Activated naive CD4-positive, alpha-beta T cell treated with Interleukin-2 at 50 U/mL for 16 hours (primary cell): Measurements from ENCODE around the gene ZNF83.
"Not testable (repeated sequence)": the region's sequence is repeated elsewhere in the genome, so short reads cannot be mapped to it uniquely, and the experiment has no call there.

Source experiments
- DNase-seq: peaks from one replicate; pipeline ENCODE4 v3.0.0-alpha.2; 2020

Gene ZNF83

DNA sequence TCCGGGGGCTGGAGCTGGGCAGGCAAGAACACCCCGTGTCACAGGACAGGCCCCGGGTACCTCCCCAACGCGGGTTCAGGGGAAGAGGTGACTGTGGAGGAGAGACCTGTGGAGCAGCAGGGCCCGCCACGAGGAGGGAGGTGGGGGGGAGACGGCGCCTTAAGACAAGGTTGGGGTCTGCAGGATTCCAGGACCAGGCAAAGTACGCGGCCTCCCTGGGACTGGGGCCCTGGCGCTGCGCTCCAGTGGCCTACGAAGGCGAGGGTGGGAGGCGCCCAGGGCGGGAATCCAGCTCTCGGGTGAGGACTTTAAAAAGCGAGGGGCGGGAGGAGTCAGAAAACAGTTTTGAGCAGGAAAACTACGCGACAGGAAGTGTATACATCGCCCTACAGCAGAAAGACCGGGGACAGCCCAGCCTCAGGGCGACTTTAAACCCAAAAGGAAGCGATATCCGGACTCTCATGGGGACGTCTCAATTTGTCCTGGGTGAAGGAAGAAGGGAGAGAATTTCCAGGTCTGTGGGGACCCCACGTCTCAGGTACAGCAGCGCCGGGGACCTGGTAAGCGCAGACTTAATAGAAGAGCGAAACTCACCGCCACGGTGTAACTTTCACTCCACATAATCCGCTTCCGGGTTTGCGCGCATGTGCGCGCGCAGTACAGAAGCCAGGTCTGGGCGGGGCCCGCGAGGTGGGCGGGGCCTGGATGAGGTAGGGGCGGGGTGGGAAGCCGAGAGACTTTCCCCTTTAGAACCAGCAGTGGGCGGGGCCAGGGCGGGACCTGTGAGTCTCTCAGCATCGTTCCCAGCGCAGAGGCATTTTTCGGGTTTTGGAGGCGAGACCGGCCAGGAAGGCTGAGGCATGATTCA is at the start of gene ZNF83:
TSS of gene ZNF83 (minus strand) at position 638 of the 868 bp plus-strand sequence.
- peak; percentile 93 for DNase-seq

DNA sequence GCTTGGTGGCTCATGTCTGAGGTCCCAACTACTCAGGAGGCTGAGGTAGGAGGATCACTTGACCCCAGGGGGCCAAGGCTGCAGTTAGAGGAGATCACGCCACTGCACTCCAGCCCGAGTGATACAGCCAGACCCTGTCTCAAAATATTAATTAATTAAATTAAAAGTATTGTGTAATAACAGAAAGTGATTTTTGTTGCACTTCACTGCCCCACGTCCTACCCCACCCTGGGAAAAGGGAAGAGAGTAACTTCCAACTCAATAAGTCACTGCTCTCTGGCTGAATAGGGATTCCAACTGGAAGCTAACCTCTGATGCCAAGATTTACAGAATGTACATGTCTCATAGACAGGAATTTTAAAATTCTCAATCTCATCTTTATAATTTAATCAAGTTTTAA is 49.5 kb upstream of the ZNF83 start:
- no peak for DNase-seq

DNA sequence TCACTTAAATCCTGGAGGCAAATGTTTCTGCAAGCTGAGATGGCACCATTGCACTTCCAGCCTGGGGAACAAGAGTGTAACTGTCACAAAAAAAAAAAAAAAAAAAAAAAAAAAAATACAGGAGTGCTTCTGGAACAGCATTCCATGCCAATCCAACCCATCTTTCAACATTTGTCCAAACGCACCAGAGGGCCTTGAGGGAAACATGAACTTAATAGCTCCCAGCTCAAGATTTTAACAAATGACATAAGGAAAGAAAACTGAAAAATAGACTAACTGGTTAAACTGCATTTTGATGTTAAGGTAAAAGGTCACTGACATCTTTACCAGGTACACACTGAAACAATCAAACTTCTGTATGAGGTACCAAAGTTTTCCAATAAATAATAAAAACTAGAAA is 47.7 kb upstream of the ZNF83 start:
- no peak for DNase-seq

DNA sequence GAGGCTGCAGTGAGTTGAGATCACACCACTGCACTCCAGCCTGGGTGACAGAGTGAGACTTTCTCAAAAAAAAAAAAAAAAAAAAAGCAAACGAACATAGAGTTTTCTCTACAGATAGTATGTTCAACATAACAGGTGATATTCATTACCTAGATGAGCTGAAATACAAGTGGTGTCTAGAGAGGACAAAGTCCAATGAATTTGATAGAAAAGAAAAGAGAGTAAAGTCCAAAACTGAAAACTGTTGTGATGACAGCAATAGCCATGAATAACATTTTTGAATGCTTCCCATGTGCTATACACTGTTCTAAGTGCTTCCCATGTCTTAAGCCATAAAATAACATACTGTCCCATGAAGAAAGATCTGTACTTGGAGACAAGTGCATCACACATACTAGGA is 43.1 kb upstream of the ZNF83 start:
- not testable (repeated sequence) for DNase-seq

DNA sequence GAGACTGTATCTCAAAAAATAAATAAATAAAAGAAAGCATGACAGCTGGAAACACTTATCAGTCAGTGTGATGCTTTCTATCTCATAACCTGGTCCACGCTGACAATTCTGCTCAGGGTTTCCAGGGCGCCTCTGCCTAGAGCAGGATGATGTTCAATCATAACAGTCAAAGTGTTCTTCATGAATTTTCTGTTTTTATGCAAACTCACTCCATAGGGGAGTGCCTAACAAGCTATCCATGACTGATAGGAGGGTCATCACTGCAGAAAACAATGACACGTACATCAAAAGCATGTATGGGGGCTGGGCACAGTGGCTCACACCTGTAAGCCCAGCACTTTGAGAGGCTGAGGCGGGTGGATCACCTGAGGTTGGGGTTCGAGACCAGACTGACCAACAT is 41.4 kb upstream of the ZNF83 start:
- no peak for DNase-seq

DNA sequence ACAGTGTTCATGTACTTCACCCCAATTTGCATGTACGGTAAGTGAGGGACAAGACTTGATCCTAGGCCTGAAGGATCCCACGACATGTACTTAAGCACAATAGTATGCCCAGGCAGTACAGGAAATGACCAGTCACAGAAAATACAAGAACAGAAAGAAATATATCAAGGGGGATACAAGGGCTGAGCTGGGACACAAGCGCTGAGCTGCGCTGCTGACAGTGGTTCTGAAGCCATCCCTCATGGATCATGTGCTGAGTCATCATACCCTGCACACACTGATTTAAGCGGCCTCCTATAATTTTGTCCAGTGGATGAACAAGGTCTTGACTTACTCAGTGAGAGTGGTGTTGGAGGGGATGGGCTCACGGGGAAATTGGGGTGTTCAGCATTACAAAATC is 37.1 kb upstream of the ZNF83 start:
- not testable (repeated sequence) for DNase-seq

DNA sequence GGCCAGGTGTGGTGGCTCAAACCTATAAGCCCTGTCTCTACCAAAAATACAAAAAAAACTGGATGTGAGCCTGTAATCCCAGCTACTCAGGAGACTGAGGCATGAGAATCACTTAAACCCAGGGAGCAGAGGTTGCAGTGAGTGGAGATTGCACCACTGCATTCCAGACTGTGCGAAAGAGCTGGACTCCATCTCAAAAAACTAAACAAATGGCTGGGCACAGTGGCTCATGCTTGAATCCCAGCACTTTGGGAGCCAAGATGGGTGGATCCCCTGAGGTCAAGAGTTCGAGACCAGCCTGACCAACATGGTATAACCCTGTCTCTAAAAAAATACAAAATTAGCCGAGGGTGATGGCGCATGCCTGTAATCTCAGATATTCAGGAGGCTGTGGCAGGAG is 34.9 kb upstream of the ZNF83 start:
- DNase-seq = no peak

DNA sequence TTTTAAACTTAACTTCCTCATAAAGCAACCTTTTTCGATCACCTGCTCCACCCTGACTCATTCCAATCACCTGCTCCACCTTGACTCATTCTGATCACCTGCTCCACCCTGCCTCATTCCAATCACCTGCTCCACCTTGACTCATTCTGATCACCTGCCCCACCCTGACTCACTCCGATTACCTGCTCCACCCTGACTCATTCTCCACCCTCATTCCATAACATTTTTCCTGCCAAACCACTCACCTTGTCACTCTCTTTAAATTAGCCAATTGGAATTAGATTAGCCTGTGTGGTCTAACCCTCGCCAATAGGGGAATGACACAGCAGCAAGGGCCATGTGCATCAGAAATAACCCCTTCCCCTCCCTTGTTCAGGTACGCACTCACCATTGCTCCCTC is 31.9 kb upstream of the ZNF83 start:
- no peak for DNase-seq

DNA sequence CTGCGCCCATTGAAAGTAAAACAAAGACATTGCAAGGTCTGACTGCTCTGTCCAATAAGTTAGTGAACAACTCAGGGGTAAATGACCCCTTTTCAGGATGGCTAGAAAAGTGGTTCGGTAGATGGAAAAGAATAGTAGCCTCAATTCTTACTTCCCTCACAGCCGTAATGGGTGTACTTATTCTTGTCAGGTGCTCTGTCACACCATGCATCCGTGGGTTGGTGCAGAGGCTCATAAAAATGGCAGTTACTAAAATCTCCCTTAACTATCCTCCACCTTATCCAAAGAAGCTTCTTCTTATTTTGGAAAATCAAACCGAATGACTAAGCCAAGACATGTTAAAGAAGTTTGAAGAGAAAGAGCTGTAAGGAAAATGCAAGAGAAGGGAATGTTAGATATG is 31.4 kb upstream of the ZNF83 start:
- no peak for DNase-seq

DNA sequence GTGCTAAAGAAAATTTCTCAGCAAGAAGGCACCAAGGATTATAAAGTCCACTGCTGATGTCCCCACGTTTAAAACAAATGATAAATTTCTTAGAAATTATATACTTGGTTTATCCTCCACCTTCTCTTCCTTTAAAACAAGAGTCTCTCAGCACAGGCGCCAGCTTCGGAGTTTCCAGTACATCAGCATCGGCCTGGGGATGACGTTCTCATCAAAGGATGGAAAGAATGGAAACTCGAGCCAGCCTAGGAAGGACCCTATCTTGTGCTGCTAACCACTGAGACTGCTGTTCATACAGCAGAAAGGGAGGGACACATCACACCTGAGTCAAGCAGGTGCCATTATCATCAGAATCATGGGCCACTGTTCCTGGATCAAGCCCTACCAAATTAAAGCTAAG is 29.8 kb upstream of the ZNF83 start:
- no peak for DNase-seq

DNA sequence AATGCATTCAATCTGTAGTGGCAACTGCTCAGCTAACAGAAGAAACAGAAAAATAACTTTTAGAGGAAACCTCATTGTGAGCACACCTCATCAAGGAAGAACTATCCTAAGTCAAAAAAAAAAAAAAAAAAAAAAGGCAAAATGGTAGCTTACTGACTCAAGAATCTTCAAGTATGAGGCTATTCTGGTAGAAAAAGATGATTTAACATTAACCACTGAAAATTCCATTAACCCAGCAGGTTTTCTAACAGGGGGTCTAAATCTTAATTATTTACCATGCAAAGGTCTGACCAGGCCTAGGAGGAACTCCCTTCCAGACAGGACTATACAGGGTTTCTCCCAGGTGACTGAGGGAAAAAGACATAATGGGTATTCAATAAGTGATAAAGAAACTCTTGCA is 28.4 kb upstream of the ZNF83 start:
- DNase-seq = no peak

DNA sequence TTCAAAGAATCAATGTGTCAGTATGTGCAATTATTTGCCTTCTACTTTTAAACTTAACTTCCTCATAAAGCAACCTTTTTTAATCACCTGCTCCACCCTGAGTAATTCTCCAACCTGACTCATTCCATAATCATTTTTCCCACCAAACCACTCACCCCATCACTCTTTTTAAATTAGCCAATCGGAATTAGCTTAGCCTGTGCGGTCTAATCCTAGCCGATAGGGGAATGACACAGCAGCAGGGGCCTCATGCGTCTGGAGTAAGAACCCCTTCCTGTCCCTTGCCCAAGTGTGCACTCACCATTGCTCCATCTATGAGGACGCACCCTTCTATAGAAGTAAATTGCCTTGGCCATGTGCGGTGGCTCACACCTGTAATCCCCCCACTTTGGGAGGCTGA is 27.4 kb upstream of the ZNF83 start:
- no peak for DNase-seq

DNA sequence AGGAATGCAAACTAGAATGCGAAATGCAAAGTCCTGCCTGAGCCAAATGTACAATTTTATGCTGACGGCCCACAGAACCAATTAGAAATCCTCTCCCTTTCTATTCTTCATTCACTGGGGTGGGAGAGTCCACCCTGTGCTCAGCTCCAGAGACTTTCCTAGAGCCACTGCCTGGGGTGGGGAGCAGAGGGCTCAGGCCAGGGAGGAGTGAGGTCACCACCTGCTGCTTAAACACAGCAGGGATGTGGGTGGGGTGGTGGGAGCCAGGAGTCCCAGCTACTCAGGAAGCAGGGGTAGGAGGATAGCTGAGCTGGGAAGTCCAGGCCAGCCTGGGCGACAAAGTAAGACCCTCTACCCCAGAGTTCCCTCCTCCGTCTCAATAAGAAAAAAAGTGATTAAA is 26.9 kb upstream of the ZNF83 start:
- DNase-seq = no peak

DNA sequence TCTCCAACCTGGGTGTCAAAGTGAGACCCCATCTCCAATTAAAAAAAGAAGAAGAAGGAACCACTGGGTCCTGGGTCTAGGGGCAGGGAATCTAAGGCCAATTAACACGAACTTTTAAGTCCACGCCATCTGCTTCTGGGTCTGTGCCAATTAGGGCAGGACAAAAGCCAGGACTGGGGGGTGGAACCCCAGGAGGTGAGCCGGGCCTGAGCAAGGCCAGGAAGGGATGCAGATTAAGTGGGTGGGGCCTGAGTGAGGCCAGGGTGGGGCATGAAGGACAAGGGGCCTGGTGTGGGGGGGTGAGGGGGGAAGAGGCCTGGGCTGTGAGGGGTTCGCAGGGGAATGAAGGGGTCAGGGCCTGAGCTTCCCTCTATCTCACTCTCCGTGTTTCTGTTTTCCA is 26.3 kb upstream of the ZNF83 start:
- DNase-seq = no peak

DNA sequence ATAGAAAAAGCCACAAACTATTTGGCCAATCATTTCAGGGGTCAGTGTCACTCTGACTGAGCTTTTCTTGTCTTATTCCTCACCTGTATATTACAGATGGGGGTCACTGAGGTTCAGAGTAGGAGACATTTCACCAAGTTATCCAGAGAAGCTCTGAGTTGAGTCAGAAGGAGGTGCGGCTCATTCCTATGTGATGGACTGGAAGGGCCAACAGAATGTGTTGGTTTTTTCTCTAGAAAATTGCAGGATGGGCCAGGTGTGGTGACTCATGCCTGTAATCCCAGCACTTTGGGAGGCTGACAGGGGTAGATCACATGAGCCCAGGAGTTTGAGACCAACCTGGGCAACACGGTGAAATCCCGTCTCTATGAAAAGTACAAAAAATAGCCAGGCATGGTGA is 24.5 kb upstream of the ZNF83 start:
- no peak for DNase-seq

DNA sequence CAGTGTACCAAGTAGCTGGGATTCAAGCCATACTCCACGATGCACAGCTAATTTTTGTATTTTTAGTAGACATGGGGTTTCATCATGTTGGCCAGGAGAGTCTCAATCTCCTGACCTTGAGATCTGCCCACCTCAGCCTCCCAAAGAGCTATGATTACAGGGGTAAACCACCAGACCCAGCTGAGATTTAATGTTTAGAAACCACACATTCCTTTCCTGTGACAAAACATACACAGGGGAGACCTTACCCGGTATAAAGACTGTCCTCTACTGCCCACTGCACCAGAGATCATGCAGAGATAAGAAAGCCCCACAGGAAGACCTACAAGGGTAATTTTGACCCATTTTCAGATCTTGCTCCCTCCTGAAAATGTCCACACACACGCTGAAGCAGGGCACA is 22.8 kb upstream of the ZNF83 start:
- DNase-seq = no peak

DNA sequence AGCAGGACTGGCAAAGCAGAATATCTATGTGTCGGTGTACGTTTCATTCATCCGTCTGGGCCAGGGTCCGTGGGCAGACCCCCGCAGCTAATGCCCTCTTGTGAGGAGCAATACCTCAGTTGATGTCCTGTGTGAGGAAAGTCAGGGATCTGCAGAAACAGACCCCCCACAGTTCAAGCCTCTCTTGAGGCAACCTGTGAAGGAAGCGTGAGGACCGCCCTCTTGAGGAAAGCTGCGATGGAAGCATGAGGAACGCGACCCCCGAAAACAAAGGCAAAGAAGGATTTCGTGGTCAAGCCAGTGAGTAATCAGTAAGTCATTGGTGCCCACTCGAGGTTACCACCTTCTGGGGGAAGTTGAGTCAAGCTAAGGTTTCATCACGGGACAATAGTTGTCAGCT is 20.9 kb upstream of the ZNF83 start:
- no peak for DNase-seq

DNA sequence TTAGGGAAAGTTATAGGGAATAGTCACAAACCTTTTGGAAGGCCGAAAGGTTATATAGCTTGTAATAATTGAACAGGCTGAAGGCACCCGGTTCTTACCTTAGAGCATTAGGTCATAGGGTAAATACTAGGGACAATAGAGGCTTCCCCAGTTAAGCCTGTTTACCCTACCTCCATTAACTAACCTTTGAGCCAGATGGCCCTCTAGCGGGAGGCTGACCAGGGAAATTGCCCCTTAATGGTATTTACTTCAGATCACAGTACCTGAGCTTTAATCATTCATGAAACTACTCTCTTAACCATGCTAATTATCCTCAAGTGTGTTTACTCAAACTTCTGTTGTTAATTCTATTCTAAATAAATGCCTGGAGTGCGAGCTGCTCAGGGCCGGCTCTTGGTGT is 20.4 kb upstream of the ZNF83 start:
- no peak for DNase-seq

DNA sequence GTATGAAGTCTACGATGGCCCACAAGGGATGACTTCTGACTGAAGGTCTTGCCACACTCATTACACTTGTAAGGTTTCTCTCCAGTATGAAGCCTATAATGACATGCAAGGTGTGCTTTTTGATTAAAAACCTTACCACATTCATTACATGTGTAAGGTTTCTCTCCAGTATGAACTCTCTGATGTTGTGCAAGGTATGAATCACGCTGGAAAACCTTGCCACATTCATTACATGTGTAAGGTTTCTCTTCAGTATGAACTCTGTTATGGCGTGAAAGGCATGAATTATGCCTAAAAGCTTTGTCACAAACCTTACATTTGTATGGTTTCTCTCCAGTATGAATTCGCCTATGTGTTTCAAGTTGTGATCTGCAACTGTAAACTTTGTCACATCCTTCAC is 15.0 kb upstream of the ZNF83 start:
- DNase-seq = no peak

DNA sequence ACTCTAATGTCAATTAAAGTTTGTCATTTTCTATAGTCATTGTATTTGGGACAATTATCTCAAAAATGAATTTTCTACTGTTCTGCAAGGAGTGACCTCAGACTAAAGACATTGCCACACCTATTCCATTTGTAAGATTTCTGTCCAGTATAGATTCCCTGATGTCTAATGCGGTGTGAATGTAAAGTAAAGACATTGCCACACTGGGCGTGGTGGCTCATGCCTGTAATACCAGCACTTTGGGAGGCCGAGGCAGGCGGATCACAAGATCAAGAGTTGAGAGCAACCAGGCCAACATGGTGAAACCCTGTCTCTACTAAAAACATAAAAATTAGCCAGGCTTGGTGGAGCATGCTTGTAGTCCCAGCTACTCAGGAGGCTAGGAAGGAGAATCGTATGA is 13.8 kb upstream of the ZNF83 start:
- no peak for DNase-seq

DNA sequence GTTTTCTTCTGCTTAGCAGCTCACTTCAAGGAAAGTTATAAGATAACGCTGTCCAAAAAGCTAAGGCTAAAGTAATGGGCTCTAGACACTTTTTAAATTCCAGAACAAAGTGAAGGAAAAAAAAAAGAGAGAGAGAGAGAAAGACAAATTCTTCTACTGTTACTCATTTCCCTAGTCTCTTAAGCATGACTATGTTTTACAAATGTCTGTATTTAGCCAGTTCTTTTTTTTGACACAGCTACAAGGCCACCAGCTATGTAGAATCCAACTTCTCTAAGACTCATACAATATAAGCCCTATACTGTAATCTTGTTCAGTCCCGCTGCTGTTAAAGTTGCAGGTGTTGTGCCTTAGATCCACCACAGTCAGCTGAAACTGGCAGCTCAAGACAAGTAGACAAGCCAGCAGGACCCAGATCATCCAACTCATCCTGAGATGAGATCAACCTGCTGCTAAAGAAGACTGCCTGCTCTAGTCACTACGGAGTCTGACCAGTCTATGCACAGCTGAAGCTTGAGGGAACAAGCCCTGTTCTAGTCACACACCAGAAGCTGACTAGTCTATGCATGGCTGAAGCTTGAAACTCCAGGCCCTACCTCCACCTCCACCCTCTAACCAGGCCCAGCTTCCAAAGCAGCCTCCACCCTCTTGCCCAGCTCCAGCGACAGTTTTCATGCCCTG is 10.3 kb upstream of the ZNF83 start:
- no peak for DNase-seq

DNA sequence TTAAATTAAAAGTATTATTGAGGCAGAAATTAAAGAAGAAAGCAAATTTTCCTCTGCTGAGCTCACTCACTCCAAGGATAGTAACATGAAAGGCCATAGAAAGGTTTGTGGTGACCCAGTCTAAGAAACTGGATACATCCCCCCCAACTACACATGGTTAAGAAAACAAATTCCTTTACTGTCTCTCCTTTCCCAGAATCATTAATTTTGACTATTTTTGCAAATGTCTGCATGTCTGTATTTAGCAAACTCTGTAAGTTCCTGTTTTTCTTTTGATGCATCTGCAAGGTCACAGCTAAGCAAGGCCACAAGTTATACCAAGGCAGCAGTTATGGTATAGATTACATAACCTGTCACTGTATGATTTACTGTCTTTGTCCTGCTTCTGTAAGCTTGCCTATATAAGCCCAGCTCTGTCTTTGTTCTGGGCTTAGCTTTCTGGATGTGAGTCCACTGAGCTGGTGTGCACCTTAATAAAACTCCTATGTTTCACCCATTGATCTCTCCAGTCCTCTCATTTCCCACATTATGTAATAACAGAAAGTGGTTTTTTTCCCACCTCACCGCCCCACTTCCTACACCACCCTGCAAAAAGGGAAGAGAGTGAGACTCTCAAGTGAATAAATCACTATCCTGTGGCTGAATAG is 8.5 kb upstream of the ZNF83 start:
- DNase-seq = no peak

DNA sequence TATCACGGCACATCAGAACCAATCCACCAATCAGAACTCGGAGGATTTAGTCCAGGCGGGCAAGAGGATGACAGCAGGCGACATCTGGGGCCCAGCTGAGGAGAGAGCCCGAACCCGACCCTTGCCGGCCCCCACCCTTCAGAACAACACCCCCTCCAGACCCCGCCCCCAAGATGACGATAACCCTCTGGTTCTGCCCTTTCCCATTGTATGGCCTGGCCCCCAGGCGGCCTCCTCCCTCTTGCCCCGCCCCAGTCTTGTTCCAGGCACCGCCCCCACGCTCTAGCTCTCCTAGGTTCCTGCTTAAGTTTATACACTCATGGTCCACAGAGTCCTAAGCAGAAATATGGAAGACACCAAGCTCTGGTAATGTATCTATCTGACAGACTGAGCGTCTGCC is 2.8 kb upstream of the ZNF83 start:
- no peak for DNase-seq

DNA sequence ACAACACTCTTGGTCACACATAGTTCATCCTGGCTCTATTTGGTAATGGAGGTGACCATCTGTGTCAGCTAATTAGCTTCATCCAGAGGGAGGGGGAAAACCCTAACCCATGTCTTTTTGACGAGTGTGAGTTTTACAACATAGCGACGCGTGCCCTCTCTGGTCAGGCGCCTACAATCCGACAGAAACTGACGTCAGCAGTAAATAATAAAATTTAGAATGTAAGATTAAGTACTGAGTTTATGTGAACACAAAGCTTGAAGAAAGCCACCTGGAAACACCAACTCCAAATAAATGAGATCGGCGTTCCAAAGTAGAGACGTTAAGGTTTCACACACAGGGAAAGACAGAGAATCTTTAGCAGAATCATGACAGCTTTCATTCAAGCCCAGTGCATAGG is 1.8 kb upstream of the ZNF83 start:
- no peak for DNase-seq
